GM18507 (cell line): Measurements from ENCODE around the gene MPP2.

Experiments
- DNase-seq: peaks from one replicate; pipeline ENCODE4 v3.0.0; 2011; ENCODE audit warnings: low read depth; ENCODE audit not compliant: insufficient read length; ENCODE audit errors: extremely low spot score
- FAIRE-seq: peaks from 2 replicates; lab custom pipeline; 2011; peaks lifted over from hg19 to GRCh38; lab: Jason Lieb, UNC

MPP2 gene

GRCh38 chr17:43832168-43832975 lies 75.0 kb downstream of the MPP2 start:
- FAIRE-seq (no peak), DNase-seq (no peak)

- FAIRE-seq: no peak
- DNase-seq: no peak
Observed at GRCh38 chr17:43831633-43832032, 75.7 kb downstream of the MPP2 start.

- FAIRE-seq (no peak), DNase-seq (no peak)
Observed at GRCh38 chr17:43830510-43831140, 76.7 kb downstream of the MPP2 start.

- FAIRE-seq: no peak
- no peak for DNase-seq
Observed at GRCh38 chr17:43829738-43830137, 77.6 kb downstream of the MPP2 start.

GRCh38 chr17:43827596-43827995 lies 79.7 kb downstream of the MPP2 start:
- FAIRE-seq: no peak
- no peak for DNase-seq

GRCh38 chr17:43826206-43826605 lies 81.1 kb downstream of the MPP2 start:
- FAIRE-seq: no peak

GRCh38 chr17:43825567-43825966 lies 81.8 kb downstream of the MPP2 start:
- FAIRE-seq: no peak
- DNase-seq: no peak

More at GRCh38 chr17:43826206-43826605, 81.1 kb downstream of the MPP2 start:
- DNase-seq: no peak
